Measurements from ENCODE around the gene FOLR3.
"Not testable (repeated sequence)": the region's sequence is repeated elsewhere in the genome, so short reads cannot be mapped to it uniquely, and the experiment has no call there.

The FOLR3 gene

DNA sequence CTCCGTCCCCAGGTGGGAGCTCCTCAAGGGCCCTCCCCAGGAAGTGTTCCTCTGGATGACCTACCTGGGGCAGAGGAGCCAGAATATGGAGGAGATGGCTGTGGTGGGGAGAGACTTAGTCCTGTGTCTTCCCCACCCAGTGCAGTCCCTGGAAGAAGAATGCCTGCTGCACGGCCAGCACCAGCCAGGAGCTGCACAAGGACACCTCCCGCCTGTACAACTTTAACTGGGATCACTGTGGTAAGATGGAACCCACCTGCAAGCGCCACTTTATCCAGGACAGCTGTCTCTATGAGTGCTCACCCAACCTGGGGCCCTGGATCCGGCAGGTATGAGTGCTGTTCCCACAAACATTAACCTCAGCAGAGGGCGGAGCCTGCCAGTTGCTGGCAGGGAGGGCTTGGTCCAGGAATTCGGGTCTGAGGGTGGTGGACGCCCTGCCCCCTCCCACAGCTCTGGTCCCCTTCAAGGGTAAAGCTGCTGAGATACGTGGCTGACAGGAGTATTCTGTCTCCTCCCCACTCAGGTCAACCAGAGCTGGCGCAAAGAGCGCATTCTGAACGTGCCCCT, 3.4 kb downstream of the FOLR3 start:
- no peaks in the 10 kb centered on the region for H3K9me3 Mint-ChIP-seq
- no peak overlapping the region for H3K4me3 Mint-ChIP-seq
- no peak overlapping the region for H3K27ac Mint-ChIP-seq
- peaks cover 8% of the 10 kb centered on the region for H3K27me3 Mint-ChIP-seq
- no peaks in the 10 kb centered on the region for H3K36me3 Mint-ChIP-seq (ENCODE audit: low read depth)
- H3K4me1 Mint-ChIP-seq (ENCODE audit: low read depth) = peaks cover 28% of the 10 kb centered on the region
- no peak for DNase-seq

DNA sequence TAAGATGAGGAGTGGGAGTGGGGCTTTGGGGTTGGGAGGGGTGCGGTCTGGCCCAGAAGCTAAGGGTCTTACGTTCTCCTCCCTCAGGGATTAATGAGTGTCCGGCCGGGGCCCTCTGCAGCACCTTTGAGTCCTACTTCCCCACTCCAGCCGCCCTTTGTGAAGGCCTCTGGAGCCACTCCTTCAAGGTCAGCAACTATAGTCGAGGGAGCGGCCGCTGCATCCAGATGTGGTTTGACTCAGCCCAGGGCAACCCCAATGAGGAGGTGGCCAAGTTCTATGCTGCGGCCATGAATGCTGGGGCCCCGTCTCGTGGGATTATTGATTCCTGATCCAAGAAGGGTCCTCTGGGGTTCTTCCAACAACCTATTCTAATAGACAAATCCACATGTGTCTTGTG, 4.0 kb downstream of the FOLR3 start:
- no peaks in the 10 kb centered on the region for H3K9me3 Mint-ChIP-seq
- H3K27ac Mint-ChIP-seq = no peak overlapping the region
- peaks cover 29% of the 10 kb centered on the region for H3K4me1 Mint-ChIP-seq (ENCODE audit: low read depth)
- peaks cover 8% of the 10 kb centered on the region for H3K27me3 Mint-ChIP-seq
- no peaks in the 10 kb centered on the region for H3K36me3 Mint-ChIP-seq (ENCODE audit: low read depth)
- no peak for DNase-seq
- H3K4me3 Mint-ChIP-seq = no peak overlapping the region

DNA sequence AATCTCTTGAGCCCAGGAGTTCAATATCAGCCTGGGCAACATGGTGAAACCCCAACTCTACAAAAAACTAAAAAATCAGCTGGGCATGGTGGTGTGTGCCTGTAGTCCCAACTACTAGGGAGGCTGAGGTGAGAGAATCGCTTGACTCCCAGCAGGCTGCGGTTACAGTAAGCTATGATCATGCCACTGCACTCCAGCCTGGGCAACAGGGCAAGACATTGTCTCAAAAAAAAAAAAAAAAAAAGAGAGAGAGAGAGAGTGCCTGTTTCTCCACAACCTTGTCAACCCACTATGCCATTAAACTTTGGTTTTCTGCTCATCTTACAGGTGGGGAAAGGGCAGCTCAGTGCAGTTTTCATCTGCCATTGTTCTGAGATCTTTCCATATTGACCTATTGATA, 5.1 kb downstream of the FOLR3 start:
- no peak for DNase-seq
- no peak overlapping the region for H3K4me3 Mint-ChIP-seq
- H3K27ac Mint-ChIP-seq = no peak overlapping the region
- no peaks in the 10 kb centered on the region for H3K9me3 Mint-ChIP-seq
- H3K4me1 Mint-ChIP-seq (ENCODE audit: low read depth) = peaks cover 29% of the 10 kb centered on the region
- peaks cover 8% of the 10 kb centered on the region for H3K27me3 Mint-ChIP-seq
- H3K36me3 Mint-ChIP-seq (ENCODE audit: low read depth) = no peaks in the 10 kb centered on the region

DNA sequence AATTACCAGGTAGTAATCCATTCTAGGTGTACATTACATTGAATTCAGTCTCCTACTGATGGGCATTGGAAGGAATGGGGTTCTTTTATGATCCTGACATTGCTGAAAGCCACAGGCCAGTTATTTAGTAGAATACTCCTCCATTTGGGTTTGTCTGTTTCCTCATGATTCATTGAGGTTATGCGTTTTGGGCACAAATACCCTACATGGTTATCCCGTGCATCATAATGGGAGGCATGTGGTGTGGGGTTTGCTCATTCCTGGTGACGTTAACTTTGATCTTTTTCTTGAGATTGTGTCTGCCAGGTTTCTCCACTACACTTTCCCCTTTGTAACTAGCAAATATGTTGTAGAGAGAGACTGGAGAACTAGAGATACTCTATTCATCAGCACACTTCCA, 5.5 kb downstream of the FOLR3 start:
- Mint-ChIP-seq H3K4me1 (ENCODE audit: low read depth) (peaks cover 29% of the 10 kb centered on the region), H3K4me3 (no peak overlapping the region), H3K27ac (no peak overlapping the region), H3K36me3 (ENCODE audit: low read depth) (no peaks in the 10 kb centered on the region), H3K9me3 (no peaks in the 10 kb centered on the region), H3K27me3 (peaks cover 8% of the 10 kb centered on the region)
- no peak for DNase-seq

DNA sequence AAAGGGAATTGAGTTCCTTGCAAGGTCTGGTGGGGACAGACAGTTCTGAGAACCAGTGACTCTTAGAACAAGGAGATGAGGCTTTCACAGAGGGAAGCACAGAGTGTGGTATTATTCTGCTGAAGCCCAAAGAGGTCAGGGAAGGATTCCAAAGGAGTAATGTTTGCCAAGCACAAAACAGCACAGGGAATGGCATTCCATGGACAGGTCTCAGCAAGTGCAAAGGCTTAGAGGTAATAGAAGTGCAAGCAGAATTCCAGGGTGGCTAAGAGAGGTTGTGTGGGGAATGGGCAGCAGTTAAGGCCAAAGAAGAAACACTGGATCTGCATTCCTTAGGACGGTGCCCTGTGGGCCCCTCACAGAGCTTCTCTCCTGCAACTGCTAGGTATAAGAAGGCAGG, 6.6 kb downstream of the FOLR3 start:
- not testable (repeated sequence) for H3K36me3 Mint-ChIP-seq (ENCODE audit: low read depth); DNase-seq; H3K4me3 Mint-ChIP-seq; H3K27ac Mint-ChIP-seq; H3K9me3 Mint-ChIP-seq; H3K27me3 Mint-ChIP-seq
- H3K4me1 Mint-ChIP-seq (ENCODE audit: low read depth) = peaks cover 23% of the 10 kb centered on the region

DNA sequence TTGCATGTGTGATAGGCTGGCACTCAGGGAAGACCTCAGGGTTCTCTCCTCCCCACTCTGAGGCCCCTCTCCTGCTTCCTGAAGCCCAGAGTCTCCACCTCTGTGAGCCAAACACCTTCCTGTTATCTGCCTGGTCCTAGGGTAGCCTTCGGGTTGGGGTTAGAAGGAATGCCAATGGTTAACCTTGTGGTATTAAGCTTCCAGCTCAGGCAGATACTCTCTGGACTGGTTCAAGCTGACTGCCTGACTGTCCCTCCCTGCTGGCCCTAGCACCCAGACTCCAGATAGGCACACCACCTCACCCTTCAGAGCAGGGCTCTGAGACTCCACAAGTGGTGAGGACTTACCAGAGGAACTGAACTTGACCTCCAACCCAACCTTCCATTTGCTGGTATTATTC, 7.0 kb downstream of the FOLR3 start:
- peaks cover 23% of the 10 kb centered on the region for H3K4me1 Mint-ChIP-seq (ENCODE audit: low read depth)
- not testable (repeated sequence) for H3K27me3 Mint-ChIP-seq; H3K36me3 Mint-ChIP-seq (ENCODE audit: low read depth); H3K9me3 Mint-ChIP-seq; DNase-seq; H3K27ac Mint-ChIP-seq; H3K4me3 Mint-ChIP-seq

DNA sequence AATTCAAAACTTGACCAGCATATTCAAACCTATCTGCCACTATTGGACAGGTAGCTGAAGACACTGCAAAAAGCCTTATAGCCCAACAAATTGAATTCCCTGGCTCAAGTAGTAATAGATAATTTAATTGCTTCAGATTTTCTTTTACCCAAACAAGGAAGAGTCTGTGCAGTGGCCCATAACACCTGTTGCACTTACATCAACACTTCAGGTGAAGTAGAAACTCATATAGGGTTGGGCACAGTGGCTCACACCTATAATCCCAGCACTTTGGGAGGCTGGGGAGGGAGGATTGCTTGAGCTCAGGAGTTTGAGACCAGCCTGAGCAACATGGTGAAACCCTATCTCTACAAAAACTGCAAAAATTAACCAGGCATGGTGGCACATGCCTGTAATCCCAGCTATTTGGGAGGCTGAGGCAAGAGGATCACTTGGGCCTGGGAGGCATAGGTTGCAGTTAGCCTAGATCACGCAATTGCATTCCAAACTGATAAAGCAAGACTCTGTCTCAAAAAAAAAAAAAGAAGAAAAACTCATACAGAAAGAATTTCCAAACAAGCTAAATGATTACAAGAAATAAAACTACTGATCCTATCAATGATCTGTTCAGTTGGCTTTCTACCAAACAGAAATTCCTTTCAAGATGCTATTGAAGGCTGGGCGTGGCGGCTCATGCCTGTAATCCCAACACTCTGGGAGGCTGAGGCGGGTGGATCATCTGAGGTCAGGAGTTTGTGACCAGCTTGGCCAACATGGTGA, 9.5 kb downstream of the FOLR3 start:
- Mint-ChIP-seq H3K36me3 (ENCODE audit: low read depth) (no peaks in the 10 kb centered on the region), H3K4me1 (ENCODE audit: low read depth) (peaks cover 22% of the 10 kb centered on the region), H3K27me3 (peaks cover 5% of the 10 kb centered on the region), H3K27ac (no peak overlapping the region), H3K4me3 (no peak overlapping the region), H3K9me3 (no peaks in the 10 kb centered on the region)
- DNase-seq = no peak

DNA sequence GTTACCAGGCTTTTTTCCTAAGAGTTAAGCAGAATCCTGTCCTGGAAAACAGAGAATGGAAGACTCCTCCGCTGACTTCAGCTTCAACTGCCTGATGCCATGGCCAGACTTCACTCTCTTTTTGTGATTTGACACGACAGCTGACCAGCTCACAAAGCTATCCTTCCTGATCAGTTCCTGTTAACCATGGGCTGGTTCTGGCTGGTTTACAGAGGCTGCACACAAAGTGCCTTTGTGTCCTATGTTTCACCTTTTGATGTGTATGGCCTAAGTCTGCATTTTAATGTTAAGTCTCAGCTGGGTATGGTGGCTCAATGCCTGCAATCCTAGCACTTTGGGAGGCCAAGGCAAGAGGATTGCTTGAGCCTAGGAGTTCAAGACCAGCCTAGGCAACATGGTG, 11.1 kb downstream of the FOLR3 start:
- no peak overlapping the region for H3K27ac Mint-ChIP-seq

DNA sequence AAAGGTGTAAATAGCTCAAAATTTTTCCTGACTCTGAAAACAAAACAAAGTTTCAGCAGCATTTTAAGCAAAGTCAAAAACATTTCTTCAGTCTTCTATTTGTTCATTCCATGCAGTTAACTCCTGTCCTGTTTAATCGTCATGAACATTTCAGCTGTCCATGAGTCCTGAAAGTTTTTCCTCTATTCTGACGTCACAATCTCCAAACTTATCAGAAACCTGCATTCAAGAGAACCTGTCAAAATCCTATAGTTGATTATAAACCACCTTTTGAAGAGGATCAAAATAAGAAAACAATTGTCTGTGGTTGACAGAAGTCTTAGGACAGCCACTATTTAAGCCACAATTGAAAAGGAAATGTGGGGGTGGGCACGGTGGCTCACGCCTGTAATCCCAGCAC, 15.4 kb downstream of the FOLR3 start:
- H3K4me1 Mint-ChIP-seq (ENCODE audit: low read depth) = no peaks in the 10 kb centered on the region

More for the DNA sequence above, 11.1 kb downstream of the FOLR3 start:
- DNase-seq = no peak
- H3K4me3 Mint-ChIP-seq = no peak overlapping the region
- no peaks in the 10 kb centered on the region for H3K36me3 Mint-ChIP-seq (ENCODE audit: low read depth)
- H3K9me3 Mint-ChIP-seq = no peaks in the 10 kb centered on the region
- H3K4me1 Mint-ChIP-seq (ENCODE audit: low read depth) = peaks cover 9% of the 10 kb centered on the region
- H3K27me3 Mint-ChIP-seq = peaks cover 5% of the 10 kb centered on the region

DNA sequence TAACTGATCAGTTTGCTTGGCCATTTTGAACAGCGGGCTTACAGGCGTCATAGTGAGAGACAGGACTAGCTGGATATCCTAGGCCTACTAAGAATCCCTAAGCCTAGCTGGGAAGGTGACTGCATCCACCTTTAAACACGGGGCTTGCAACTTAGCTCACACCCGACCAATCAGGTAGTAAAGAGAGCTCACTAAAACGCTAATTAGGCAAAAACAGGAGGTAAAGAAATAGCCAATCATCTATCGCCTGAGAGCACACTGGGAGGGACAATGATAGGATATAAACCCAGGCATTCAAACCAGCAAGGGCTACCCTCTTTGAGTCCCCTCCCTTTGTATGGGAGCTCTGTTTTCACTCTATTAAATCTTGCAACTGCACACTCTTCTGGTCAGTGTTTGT, 18.3 kb downstream of the FOLR3 start:
- not testable (repeated sequence) for H3K27me3 Mint-ChIP-seq; DNase-seq; H3K4me1 Mint-ChIP-seq (ENCODE audit: low read depth); H3K9me3 Mint-ChIP-seq; H3K4me3 Mint-ChIP-seq; H3K36me3 Mint-ChIP-seq (ENCODE audit: low read depth); H3K27ac Mint-ChIP-seq

More for the DNA sequence above, 15.4 kb downstream of the FOLR3 start:
- H3K27ac Mint-ChIP-seq = no peak overlapping the region
- no peaks in the 10 kb centered on the region for H3K27me3 Mint-ChIP-seq
- H3K9me3 Mint-ChIP-seq = no peaks in the 10 kb centered on the region
- H3K36me3 Mint-ChIP-seq (ENCODE audit: low read depth) = no peaks in the 10 kb centered on the region
- DNase-seq = no peak
- no peak overlapping the region for H3K4me3 Mint-ChIP-seq

DNA sequence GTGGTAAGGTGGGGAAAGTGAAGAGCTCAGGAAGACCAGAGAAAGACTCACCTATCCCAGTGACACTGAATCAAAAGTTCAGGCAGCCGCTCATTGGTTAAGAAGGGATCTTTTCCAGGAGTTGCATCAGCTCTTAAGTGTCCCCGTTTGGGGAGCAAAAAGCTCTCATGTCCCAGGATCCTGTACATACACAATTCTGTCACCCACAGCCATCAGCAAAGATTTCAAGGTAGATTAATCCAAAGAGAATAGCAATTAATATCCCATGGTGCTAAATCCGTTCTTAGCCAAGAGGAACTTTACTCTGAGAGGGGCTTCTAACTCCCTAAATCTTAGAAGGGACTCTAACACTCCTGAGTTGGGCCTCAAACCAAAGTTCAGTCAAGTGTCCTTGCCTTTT, 19.3 kb downstream of the FOLR3 start:
- H3K4me3 Mint-ChIP-seq = no peak overlapping the region
- no peak for DNase-seq
- H3K4me1 Mint-ChIP-seq (ENCODE audit: low read depth) = no peaks in the 10 kb centered on the region
- no peaks in the 10 kb centered on the region for H3K9me3 Mint-ChIP-seq
- no peaks in the 10 kb centered on the region for H3K36me3 Mint-ChIP-seq (ENCODE audit: low read depth)
- H3K27me3 Mint-ChIP-seq = peaks cover 9% of the 10 kb centered on the region
- no peak overlapping the region for H3K27ac Mint-ChIP-seq

DNA sequence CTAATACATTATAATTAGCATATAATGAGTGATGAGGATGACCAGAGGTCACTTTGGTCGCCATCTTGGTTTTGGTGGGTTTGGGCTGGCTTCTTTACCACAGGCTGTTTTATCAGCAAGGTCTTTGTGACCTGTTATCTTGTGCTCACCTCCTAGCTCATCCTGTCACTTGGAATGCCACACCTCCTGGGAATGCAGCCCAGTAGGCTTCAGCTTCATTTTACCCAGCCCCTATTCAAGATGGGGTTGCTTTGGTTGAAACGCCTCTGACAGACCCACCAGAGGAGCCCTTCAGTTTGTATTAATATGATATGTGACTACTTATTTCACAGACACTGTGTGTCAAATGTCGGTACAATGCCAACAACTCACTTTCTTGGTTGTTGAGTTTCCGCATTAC, 20.2 kb downstream of the FOLR3 start:
- Mint-ChIP-seq H3K36me3 (ENCODE audit: low read depth) (no peaks in the 10 kb centered on the region), H3K9me3 (no peaks in the 10 kb centered on the region), H3K27me3 (peaks cover 15% of the 10 kb centered on the region), H3K4me1 (ENCODE audit: low read depth) (no peaks in the 10 kb centered on the region), H3K4me3 (no peak overlapping the region), H3K27ac (no peak overlapping the region)
- DNase-seq = no peak

DNA sequence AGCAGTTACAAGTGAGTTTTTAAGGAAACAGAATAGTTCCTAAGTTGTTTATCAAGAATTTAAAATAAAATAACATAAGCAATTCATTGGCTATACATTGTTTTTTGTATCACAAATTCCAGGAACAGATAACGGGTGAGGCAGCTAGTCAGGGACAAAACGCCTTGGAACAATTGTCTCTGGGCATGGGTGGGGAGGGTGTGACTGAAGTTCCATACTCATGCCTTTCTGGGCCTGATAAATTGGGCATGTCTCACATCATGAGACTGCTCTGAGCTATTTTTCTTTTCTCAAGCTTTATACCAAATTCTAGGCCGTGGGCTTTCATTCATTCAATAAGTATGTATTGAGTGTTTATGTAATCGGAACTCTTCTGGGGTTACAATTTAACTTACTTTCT, 21.6 kb downstream of the FOLR3 start:
- H3K27ac Mint-ChIP-seq = no peak overlapping the region

DNA sequence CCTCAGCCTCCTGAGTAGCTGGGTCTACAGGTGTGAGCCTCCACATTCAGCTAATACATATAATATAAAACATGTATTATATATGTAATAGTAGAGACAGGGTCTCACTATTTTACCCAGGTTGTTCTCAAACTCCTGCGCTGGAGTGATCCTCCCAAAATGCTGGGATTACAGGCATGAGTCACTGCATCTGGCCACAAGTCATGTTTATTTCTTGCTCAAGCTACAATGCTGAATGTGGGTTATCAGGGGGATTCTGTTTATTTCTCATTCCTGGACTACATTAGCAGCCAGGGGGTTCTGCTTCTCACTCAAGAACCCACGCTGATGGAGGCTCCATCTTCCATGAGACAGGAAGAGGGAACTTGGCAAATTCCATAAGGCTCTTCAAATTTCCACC, 24.8 kb downstream of the FOLR3 start:
- H3K27me3 Mint-ChIP-seq = peaks cover 15% of the 10 kb centered on the region
- no peak for DNase-seq
- H3K27ac Mint-ChIP-seq = no peak overlapping the region
- H3K4me1 Mint-ChIP-seq (ENCODE audit: low read depth) = no peaks in the 10 kb centered on the region
- no peak overlapping the region for H3K4me3 Mint-ChIP-seq
- H3K36me3 Mint-ChIP-seq (ENCODE audit: low read depth) = no peaks in the 10 kb centered on the region
- no peaks in the 10 kb centered on the region for H3K9me3 Mint-ChIP-seq

More for the DNA sequence above, 21.6 kb downstream of the FOLR3 start:
- Mint-ChIP-seq H3K27me3 (peaks cover 15% of the 10 kb centered on the region), H3K9me3 (no peaks in the 10 kb centered on the region), H3K4me1 (ENCODE audit: low read depth) (no peaks in the 10 kb centered on the region), H3K36me3 (ENCODE audit: low read depth) (no peaks in the 10 kb centered on the region), H3K4me3 (no peak overlapping the region)
- DNase-seq = no peak

DNA sequence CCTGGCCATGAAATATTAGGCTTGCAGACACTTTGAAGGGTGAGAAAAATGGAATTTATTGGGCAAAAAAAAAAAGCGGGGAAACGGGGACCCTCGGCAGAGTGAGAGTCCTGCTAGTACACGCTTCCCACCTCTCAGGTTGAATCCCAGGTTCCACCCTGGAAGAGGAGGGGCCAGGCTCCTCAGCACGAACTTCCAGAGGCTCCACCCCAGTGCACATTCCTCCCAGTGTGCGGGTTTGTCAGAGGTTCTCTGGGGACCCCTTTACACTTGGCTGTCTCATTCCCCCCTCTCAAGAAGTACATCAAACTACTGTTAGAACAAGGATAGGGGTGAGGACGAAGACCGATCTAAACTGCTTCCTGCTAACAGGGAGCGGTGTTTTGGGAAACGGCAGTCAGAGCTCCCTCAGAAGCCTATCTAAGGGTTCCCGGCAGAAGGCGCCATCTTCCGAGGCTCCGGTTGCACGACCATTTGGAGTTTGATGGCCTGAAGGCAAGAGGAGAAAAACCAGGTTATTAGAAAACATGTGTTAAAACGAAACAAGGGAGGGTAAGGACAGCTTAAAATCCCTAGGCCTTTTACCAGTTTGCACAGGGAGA, 27.5 kb downstream of the FOLR3 start:
- Mint-ChIP-seq H3K4me3 (no peak overlapping the region), H3K27me3 (peaks cover 19% of the 10 kb centered on the region), H3K36me3 (ENCODE audit: low read depth) (no peaks in the 10 kb centered on the region), H3K27ac (no peak overlapping the region), H3K9me3 (no peaks in the 10 kb centered on the region), H3K4me1 (ENCODE audit: low read depth) (no peaks in the 10 kb centered on the region)
- DNase-seq = no peak
